NCI-H1436 (cell line): ENCODE data around the gene ANAPC7.
"Not testable (repeated sequence)": the region's sequence is repeated elsewhere in the genome, so short reads cannot be mapped to it uniquely, and the experiment has no call there.

ENCODE experiments used
- DNase-seq: peaks from one replicate; lab custom pipeline; 2025; lab: John Stamatoyannopoulos, UW

ANAPC7 gene

GRCh38 chr12:110373962-110374611 lies 29.4 kb downstream of the ANAPC7 start:
- no peak for DNase-seq

GRCh38 chr12:110373425-110373824 lies 30.1 kb downstream of the ANAPC7 start:
- no peak for DNase-seq

GRCh38 chr12:110373025-110373424 lies 30.5 kb downstream of the ANAPC7 start:
- no peak for DNase-seq

- DNase-seq: no peak
Measured at GRCh38 chr12:110372056-110372425, 31.5 kb downstream of the ANAPC7 start.

GRCh38 chr12:110371408-110372055 lies 32.0 kb downstream of the ANAPC7 start:
- DNase-seq: peak; percentile 92

GRCh38 chr12:110370732-110371231 lies 32.7 kb downstream of the ANAPC7 start:
- DNase-seq: no peak

- DNase-seq: no peak
Measured at GRCh38 chr12:110369992-110370391, 33.5 kb downstream of the ANAPC7 start.

GRCh38 chr12:110367181-110367864 lies 36.2 kb downstream of the ANAPC7 start:
- no peak for DNase-seq

- DNase-seq: no peak
Measured at GRCh38 chr12:110366321-110367142, 37.0 kb downstream of the ANAPC7 start.

- DNase-seq: no peak
Measured at GRCh38 chr12:110365489-110366320, 37.8 kb downstream of the ANAPC7 start.

- DNase-seq: no peak
Measured at GRCh38 chr12:110361216-110361615, 42.3 kb downstream of the ANAPC7 start.

- DNase-seq: not testable (repeated sequence)
Measured at GRCh38 chr12:110358384-110359097, 45.0 kb downstream of the ANAPC7 start.

- peak; percentile 20 for DNase-seq
Measured at GRCh38 chr12:110355073-110355472, 48.4 kb downstream of the ANAPC7 start.

GRCh38 chr12:110354172-110354780 lies 49.2 kb downstream of the ANAPC7 start:
- no peak for DNase-seq

- no peak for DNase-seq
Measured at GRCh38 chr12:110353211-110353965, 50.1 kb downstream of the ANAPC7 start.

GRCh38 chr12:110352401-110352800 lies 51.1 kb downstream of the ANAPC7 start:
- DNase-seq: no peak

GRCh38 chr12:110351119-110351518 lies 52.4 kb downstream of the ANAPC7 start:
- DNase-seq: no peak

GRCh38 chr12:110349514-110350151 lies 53.9 kb downstream of the ANAPC7 start:
- DNase-seq: no peak

GRCh38 chr12:110349096-110349495 lies 54.4 kb downstream of the ANAPC7 start:
- DNase-seq: no peak
